ENCODE results near the gene MMP1.

The MMP1 gene

GRCh38 chr11:102798012-102798746 lies at the start of gene MMP1:
MMP1 (minus strand) TSS chr11:102798160; CDS start chr11:102798092, 68 bp downstream.
- no peak for DNase-seq (ENCODE audit: low read depth in 2 of 2)

DNA sequence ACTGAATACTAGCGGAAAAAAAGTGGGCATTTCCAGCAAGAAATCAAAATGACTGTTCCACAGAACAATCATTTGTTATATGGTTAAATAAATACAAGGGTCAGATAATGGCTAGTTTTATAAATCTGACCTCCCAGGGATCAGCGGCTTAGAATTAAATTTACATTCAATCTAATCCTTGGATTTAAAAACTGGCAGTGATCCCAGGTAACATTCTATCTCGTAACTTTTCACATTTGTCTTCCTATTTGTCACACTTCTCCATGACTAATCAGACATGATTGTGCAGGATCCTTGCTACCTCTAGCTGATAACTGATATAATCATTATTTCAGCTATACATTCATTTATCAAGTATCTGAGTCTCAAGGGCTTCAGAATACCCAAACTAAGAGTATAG lies 48.3 kb upstream of the MMP1 start:
- DNase-seq (ENCODE audit: low read depth in 2 of 2) = no peak

DNA sequence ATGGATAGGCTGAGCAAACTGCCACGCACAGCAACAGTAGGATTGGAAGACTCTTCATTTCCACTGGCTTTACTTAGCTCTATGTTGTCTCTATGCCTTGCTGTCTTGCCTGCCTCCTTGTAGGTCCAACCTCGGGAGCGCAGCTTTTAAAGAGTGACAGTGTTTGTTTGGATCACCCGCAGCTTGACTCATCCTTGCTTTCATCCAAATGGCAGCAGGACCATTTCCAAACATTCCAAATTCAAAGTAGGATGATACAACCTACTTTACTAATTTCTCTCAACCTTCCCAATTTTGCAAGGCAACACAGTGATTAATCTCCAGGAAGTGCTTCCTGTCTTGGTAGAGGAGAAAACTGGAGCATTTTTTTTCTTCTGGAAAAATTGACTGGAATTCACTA lies 45.5 kb upstream of the MMP1 start, which contains the start of gene MMP3:
Gene MMP3, minus strand, starts transcription at position 121 of the 400 bp plus-strand sequence. Its CDS starts 63 bp downstream, at position 58.
- no peak for DNase-seq (ENCODE audit: low read depth in 2 of 2)

DNA sequence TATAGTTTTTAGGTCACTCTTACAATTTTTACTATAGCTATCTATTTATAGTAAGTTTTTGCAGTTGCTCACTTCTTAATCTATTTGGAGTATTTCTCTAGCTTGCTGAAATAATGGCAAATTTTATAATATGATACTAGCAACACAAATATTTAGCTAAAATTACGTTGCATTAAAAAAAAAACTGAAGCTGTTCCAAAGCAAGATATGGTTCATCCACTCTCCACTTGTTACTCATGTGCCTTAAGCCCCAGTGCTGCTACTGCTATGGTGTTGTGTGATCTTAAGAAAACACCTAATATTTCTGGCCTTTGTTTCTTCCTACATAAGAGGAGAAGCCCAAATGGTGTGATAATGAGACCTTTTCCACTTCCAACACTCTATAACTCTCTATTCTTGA lies 45.0 kb upstream of the MMP1 start:
- DNase-seq (ENCODE audit: low read depth in 2 of 2) = no peak

DNA sequence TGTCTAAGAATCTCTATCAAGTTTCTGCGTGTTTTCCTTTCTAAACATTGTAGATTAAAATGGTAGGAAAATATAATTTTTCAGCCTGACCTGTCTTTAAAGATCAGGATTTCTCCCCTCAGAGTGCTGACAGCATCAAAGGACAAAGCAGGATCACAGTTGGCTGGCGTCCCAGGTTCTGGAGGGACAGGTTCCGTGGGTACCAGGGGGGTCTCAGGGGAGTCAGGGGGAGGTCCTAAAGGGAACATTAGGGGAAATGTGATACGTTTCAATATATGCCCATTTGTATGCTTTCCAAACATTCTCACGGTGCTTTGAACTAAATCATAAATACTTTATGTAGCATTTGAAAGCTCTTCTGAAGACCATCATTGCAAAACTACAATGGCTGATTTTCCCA lies 42.1 kb upstream of the MMP1 start:
- no peak for DNase-seq (ENCODE audit: low read depth in 2 of 2)

DNA sequence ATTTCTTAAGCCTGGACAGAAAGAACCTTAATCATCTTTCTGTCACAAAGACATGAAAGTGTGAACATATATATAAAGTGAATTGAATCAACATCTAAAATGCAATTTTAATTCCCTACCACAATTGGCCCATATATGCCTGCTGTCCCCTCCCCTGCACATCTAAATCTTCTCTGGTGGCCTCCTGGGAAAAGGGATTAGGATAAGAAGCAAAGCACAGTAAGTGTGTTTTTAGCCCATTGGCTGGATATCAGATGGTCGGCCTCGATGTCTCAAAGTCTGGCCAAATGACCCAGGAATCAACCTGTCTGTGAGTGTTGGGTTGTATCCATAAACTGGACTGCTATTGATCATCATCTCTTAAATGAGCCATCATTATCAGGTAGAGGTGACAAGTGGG lies 39.7 kb upstream of the MMP1 start:
- no peak for DNase-seq (ENCODE audit: low read depth in 2 of 2)

DNA sequence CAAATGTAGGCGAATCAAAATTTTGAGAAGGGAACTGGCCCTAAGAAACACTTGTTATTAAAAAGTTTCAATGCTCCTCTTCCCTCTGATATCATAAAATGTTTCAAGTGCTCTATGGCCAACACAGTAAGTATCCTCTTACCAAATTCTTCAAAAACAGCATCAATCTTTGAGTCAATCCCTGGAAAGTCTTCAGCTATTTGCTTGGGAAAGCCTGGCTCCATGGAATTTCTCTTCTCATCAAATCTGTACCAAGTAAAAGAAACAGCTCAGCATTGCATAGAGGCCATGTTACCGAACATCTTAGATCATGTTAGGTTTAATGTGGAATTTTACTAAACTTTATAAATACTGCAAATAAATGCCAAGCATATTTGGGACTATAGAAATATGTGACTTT lies 39.2 kb upstream of the MMP1 start:
- DNase-seq (ENCODE audit: low read depth in 2 of 2) = no peak

GRCh38 chr11:102836290-102836875 lies 38.4 kb upstream of the MMP1 start:
- DNase-seq (ENCODE audit: low read depth in 2 of 2) = no peak

DNA sequence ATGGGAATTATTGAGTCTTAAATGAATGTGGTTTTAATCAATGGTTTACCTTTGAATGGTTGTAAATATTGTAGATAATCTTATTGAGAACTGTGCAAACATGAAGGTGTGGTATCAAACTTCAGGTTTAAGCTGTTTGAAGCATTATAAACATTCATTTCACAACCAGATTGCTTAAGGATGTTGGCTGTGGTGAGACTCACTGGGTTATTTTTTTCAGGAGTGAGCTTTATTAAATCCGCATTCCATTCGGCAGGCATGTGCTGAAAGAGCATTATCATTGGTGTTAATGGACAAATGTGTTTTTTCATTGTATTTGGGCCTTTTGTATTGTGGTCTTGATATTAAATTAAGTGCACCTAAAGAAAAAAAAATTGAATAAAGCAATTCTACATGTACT lies 35.8 kb upstream of the MMP1 start:
- no peak for DNase-seq (ENCODE audit: low read depth in 2 of 2)

GRCh38 chr11:102832612-102833011 lies 34.7 kb upstream of the MMP1 start:
- DNase-seq (ENCODE audit: low read depth in 2 of 2) = no peak

GRCh38 chr11:102831489-102832440 lies 33.8 kb upstream of the MMP1 start:
- no peak for DNase-seq (ENCODE audit: low read depth in 2 of 2)

DNA sequence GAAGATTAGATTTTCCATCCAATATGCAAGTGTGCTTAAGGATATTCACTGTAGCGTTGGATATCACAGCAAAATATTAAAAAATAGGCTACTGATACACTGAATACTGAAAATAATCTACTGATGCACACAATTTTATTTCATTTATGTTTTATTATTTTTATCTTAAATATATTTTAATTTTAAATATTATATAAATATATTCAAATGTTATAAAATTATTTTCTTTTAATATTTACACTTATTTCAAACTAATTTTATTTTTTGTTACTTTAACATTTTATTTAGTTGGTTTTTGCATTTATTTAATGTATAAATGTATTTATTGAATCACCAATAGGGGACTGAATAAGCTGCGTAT lies 33.1 kb upstream of the MMP1 start:
- no peak for DNase-seq (ENCODE audit: low read depth in 2 of 2)

GRCh38 chr11:102830001-102830727 lies 32.2 kb upstream of the MMP1 start:
- DNase-seq (ENCODE audit: low read depth in 2 of 2) = no peak

DNA sequence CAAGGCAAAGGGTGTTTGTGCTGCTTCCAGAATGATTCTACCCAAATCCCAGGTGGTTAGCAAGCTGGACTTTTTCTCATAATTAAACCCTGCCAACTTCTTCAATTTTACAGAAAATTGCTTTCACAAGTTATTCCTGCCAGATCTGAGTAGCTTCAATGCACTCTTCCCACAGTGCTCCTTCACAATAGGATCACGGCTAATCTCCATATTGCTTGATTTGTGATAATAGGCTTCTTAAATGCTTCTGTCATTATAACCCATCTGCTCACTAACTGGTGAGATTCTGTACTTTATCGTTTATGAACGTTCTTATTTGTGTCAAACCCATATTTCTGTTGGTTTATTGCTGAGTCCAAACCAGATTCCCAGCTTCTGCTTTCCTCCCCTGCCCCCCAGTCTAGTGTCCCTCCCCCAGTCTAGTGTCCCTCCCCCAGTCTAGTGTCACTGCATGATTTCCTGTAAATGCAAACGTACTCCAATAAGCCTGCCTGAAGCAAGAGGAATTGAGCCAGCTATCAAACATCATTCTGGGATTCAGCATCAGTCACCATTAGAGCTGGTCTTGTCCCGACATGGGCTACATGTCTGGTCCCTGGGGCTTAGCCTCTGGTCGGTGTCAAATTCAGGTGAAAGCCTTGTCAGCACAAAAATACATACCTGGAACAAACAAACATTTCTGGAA lies 31.5 kb upstream of the MMP1 start:
- DNase-seq (ENCODE audit: low read depth in 2 of 2) = no peak

- DNase-seq (ENCODE audit: low read depth in 2 of 2) = no peak
Observed at GRCh38 chr11:102824556-102824955, 26.6 kb upstream of the MMP1 start.

DNA sequence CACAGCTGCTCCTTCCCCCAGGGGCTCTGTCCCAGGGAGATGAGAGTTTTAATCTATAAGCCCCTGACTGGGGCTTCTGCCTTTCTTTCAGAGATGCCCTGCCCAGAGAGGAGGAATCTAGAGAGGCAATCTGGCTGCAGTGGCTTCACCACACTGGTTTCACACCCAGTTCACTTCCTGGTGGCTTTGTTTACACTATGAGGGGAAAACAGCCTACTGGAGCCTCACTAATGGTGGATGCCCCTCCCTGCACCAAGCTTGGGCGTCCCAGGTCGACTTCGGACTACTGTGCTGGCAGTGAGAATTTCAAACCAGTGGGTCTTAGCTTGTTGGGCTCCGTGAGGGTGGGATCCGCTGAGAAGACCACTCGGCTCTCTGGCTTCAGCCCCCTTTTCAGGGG lies 21.5 kb upstream of the MMP1 start:
- DNase-seq (ENCODE audit: low read depth in 2 of 2) = no peak

DNA sequence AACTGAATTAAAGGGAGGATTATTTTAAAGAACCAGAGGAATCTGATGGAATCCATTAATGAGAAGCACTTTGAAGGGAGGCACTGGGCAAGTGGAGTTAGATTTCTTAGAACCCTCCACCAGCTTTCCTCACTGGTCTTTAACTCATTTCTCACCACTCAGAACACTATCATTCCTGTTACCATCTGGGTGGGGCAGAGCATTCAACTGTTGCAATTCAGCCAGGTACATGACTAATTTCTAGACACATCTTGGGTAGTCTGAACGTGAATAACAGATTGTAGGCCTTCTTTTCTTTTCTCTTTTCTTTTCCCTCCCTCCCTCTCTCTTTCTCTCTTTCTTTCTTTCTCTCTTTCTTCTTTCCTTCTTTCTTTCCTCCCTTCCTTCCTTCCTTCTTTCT lies 15.5 kb upstream of the MMP1 start:
- no peak for DNase-seq (ENCODE audit: low read depth in 2 of 2)

GRCh38 chr11:102812188-102812587 lies 14.2 kb upstream of the MMP1 start:
- no peak for DNase-seq (ENCODE audit: low read depth in 2 of 2)

- DNase-seq (ENCODE audit: low read depth in 2 of 2) = no peak
Observed at GRCh38 chr11:102810950-102811660, 13.1 kb upstream of the MMP1 start.

- DNase-seq (ENCODE audit: low read depth in 2 of 2) = no peak
Observed at GRCh38 chr11:102809971-102810370, 12.0 kb upstream of the MMP1 start.

- DNase-seq (ENCODE audit: low read depth in 2 of 2) = no peak
Observed at GRCh38 chr11:102807921-102808320, 10.0 kb upstream of the MMP1 start.

Measured in stimulated activated CD4-positive, alpha-beta T cell treated with anti-CD3 and anti-CD28 coated beads, Interleukin-4, amount 100 ng/mL, for 48 hours (primary cell).